ENCODE results near the gene VPS50.

- no peak for TF ChIP-seq POLR2A (IDR thresholded peaks at IDR 0.05)
- TF ChIP-seq POLR2AphosphoS5 (IDR thresholded peaks at IDR 0.05) = no peak
Measured at GRCh38 chr7:93258661-93259060, 26.5 kb downstream of the VPS50 start.
